ENCODE measurements around the gene PLXNB2.
A peak's percentile ranks its signal among the peaks of the same experiment; 100 is the strongest.

PLXNB2 gene

DNA sequence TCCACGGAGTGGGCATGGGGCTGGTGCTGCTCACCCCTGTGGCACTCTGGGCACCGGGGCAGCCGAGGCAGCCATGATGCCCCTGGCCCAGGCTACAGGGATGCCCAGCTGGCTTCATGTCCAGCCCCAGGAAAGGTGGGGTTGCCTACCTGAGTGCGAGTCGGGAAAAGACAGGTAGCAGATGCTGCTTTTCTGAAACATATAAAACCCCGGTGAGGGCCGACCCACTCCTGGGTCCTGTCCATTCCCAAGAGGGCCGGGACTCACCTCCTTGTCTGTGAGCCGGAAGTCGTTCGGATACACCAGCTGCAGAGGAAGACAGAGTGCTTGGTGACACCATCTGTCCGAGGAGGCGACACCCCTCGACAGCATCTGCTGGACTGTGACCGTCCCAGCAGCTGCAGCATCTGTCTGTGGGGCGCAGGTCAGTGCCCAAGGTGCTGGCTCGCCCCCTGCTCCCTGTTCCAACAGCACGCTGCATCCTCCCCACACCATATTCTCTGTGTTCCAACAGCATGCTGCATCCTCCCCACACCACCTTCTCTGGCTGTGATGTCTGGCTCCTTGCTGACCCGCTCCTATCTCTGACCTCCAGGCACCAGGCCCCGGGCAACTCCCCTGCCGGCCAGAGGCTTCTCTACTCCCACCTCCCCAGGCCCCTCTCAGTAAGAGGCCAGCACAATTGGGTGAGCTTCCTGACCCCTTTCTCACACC is 11.4 kb upstream of the PLXNB2 start:
- peaks cover 5% of the 10 kb centered on the region; the same call in 1 of the 2 replicates for H3K4me1 ChIP-seq (ENCODE audit: insufficient read depth, low read length)
- no peak overlapping the region for H3K9ac ChIP-seq (ENCODE audit: low read depth, low read length)
- no peaks in the 10 kb centered on the region for H3K36me3 ChIP-seq (ENCODE audit: insufficient read depth, low read length)
- no peaks in the 10 kb centered on the region for H3K9me3 ChIP-seq (ENCODE audit: control insufficient read depth, insufficient read depth, low read length)

DNA sequence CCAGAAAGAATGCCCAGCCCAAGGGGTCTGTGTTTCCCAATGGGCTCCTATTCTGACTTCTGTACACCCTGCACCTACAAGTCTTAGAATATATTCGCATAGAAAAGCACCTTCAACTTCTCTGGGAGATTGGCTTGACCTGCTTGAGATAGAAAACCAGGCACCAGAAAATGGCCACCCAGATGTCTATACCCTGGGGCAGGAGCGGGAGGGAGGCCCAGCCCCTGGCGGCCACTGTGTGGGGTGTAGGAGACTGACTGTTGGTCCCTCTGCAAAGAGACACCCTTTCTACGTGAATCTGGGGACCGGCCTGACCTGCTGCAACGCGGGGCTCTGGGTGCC is 10.9 kb upstream of the PLXNB2 start:
- H3K9ac ChIP-seq (ENCODE audit: low read depth, low read length): no peak overlapping the region
- H3K36me3 ChIP-seq (ENCODE audit: insufficient read depth, low read length): no peaks in the 10 kb centered on the region
- no peaks in the 10 kb centered on the region for H3K9me3 ChIP-seq (ENCODE audit: control insufficient read depth, insufficient read depth, low read length)
- H3K4me1 ChIP-seq (ENCODE audit: insufficient read depth, low read length): peaks cover 5% of the 10 kb centered on the region; the same call in 1 of the 2 replicates

DNA sequence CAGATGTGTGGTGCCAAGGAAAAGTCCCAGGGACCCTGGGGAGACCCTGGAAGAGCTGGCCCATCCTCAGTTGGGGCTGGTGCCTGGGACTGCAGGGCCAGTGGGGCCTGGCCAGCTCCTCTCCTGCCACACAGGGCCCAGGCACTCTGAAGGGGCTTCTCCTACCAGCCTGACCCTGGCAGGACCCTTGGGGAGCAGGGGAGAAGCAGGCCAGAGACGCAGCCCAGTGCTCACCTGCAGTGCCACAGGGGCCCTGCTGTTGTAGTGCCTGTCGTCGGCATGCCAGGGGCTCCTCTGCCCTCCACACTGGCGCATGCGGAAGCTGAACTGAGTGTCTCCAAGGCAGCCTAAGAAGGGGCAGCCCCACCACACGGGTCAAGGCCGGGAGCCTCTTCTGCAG is 10.2 kb upstream of the PLXNB2 start:
- peaks cover 5% of the 10 kb centered on the region; the same call in 1 of the 2 replicates for H3K4me1 ChIP-seq (ENCODE audit: insufficient read depth, low read length)

DNA sequence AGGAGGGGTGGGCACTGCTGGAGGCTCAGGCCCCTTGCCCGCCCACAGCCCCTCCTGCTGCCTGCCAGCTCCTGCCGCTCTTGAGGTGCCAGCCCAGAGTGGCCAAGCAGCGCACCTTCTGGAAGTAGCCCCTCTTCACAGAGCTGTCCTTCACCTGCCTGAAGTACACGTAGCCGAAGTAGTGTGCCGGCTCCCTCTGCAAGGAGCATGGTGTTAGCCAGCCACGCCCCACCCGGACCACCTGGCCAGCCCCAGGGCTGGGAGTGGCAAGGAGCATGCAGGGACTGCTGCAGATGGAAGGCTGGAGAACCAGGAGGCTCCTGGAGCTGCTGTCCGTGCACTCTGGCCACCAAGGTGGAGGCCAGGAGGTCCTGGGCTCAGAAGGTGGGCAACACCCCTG is 9.7 kb upstream of the PLXNB2 start:
- H3K9me3 ChIP-seq (ENCODE audit: control insufficient read depth, insufficient read depth, low read length): no peaks in the 10 kb centered on the region
- peaks cover 5% of the 10 kb centered on the region; the same call in 1 of the 2 replicates for H3K4me1 ChIP-seq (ENCODE audit: insufficient read depth, low read length)
- no peak overlapping the region for H3K9ac ChIP-seq (ENCODE audit: low read depth, low read length)
- H3K36me3 ChIP-seq (ENCODE audit: insufficient read depth, low read length): no peaks in the 10 kb centered on the region

More for the DNA sequence above, 10.2 kb upstream of the PLXNB2 start:
- H3K9me3 ChIP-seq (ENCODE audit: control insufficient read depth, insufficient read depth, low read length): no peaks in the 10 kb centered on the region
- H3K9ac ChIP-seq (ENCODE audit: low read depth, low read length): no peak overlapping the region
- no peaks in the 10 kb centered on the region for H3K36me3 ChIP-seq (ENCODE audit: insufficient read depth, low read length)

DNA sequence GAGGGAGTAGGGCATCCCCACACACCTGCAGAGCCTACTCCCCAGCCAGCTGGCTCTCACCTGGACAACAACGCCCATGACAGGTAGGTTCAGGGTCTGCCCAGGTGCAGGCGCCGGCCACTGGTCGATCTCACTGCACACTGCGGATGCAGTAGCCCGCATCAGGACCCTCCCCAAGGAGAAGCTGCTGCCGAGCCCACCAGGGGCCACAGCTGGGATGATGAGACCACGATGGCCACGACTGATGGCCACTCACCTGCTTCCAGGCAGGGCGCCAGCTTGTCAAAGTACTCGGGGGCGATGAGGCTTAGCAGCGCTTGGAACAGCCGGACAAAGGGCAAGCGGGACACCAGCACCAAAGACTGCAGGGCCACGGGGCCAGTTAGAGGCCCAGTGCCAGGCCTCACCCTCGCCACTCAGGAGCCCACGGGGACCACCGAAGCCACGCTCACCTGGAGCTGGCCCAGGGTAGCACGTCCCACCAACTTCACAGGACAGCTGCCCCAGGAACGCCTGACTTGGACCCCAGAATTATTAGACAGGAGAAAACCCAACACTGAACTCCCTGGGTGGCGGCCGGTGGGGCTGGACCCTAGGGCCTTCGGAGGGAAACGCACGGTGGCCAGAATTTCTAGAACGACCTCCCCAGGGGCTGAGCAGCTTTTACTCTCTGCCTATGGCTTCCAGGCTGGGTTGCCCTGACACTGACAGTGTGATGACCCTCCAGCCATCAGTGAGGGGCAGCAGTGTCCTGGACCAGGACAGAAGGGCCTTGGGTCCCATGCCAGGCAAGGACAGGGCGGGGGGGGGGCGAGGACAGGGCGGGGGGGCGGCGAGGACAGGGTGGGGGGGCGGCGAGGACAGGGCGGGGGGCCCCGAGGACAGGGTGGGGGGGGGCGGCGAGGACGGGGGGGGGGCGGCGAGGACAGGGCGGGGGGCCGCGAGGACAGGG is 8.9 kb upstream of the PLXNB2 start:
- Histone ChIP-seq H3K9me3 (ENCODE audit: control insufficient read depth, insufficient read depth, low read length) (no peaks in the 10 kb centered on the region), H3K9ac (ENCODE audit: low read depth, low read length) (no peak overlapping the region), H3K36me3 (ENCODE audit: insufficient read depth, low read length) (no peaks in the 10 kb centered on the region), H3K4me1 (ENCODE audit: insufficient read depth, low read length) (peaks cover 5% of the 10 kb centered on the region; the same call in 1 of the 2 replicates)

DNA sequence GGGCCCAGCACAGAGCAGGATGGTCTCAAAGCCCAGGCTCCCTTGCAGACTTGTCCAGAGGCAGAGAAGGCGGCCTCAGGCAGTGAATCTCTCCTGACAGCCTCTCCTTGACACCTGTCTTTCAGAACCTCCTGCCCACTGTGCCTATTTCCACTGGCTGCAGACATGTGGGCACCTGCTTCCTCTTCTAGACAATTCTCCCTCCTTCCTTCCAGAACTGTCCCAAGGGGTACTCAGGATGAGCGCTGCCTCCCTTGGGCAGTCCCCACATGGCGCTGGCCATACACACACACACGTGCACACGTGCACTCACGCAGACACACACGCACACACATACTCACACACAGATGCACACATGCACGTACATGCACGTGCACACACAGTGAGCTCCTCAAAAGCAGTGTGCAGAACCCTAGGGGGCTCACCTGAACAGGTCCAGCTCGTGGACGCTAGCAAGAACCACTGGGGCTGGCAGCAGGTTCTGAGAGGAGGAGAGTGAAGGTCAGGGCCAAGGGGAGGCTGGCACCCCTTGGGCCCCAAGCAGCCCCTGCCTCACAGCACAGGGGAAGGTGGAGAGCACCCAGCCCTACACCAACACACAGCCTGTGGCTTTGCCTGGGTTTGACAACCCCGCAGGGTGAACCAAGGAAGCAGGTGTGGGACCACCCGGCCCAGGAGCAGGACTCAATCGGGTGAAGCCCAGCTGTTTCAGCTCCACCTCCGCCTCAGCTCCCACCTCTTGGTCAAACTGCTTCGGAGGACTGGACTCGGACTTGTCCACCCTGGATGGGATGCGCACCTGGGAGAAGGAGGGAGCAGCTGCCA is 8.1 kb upstream of the PLXNB2 start:
- H3K9ac ChIP-seq (ENCODE audit: low read depth, low read length): no peak overlapping the region
- no peaks in the 10 kb centered on the region for H3K9me3 ChIP-seq (ENCODE audit: control insufficient read depth, insufficient read depth, low read length)
- no peaks in the 10 kb centered on the region for H3K36me3 ChIP-seq (ENCODE audit: insufficient read depth, low read length)
- H3K4me1 ChIP-seq (ENCODE audit: insufficient read depth, low read length): peaks cover 5% of the 10 kb centered on the region; the same call in 1 of the 2 replicates

DNA sequence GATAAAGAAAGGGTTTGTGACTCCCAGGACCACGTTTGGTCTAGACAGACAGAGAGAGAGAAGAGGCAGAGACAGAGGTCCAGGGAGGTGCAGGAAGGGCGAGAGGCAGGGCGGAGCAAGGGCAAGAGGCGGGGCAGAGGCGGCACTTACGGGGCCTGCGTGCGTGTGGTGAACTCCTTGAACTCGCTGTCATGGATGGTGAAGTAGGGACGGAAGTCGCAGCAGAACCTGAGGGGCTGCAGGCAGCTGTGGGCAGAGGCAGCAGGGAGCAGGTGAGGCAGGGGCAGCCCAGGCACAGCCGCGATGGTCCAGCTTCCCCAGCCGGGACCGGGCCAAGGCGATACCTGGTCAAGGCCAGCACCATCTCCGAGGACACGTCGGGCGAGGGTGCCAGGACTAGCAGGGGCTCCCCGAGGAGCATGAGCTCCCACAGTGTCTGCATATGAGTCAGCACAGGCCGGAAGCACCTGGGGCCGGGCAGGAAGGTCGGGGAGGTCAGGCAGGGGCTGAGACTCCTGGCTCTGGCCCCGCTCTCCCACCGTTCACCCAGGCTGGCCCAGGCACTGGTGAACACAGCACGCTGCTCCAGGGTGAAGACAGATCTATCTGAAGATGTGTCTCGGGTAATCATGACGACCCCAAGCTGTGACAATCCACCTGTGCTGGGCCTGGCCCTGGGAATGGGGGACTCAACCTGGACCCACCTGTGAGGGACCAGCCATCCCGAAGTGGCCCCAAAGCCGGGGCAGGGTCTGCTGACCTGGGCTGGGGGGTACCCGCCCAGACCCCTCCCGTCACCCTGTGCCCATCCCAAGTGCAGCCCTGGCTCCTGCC is 7.2 kb upstream of the PLXNB2 start:
- Histone ChIP-seq H3K9me3 (ENCODE audit: control insufficient read depth, insufficient read depth, low read length) (no peaks in the 10 kb centered on the region), H3K9ac (ENCODE audit: low read depth, low read length) (peak overlapping the region; percentile 16; the same call in 1 of the 2 replicates), H3K36me3 (ENCODE audit: insufficient read depth, low read length) (no peaks in the 10 kb centered on the region), H3K4me1 (ENCODE audit: insufficient read depth, low read length) (peaks cover 5% of the 10 kb centered on the region; the same call in 1 of the 2 replicates)

DNA sequence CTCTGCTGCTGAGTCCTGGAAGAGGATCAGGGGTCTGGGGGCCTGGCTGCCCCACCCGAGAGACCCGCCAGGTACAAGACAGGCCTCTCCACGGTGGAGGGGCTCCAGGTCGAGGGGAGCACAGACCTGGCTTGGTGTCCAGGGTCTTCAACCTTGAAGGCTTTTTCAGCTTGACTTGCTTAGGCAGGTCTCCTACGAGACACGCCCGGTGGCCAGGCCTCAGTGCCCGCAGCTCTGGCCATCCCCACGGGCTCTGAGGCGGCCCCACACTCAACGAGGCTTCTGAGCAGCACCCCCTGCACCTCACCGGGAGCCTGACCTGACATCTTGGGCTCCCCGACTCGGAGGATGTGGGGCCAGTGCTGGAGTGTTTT is 6.6 kb upstream of the PLXNB2 start:
- Histone ChIP-seq H3K4me1 (ENCODE audit: insufficient read depth, low read length) (peaks cover 6% of the 10 kb centered on the region; the same call in 1 of the 2 replicates), H3K9ac (ENCODE audit: low read depth, low read length) (peak overlapping the region; percentile 16; the same call in 1 of the 2 replicates), H3K36me3 (ENCODE audit: insufficient read depth, low read length) (no peaks in the 10 kb centered on the region), H3K9me3 (ENCODE audit: control insufficient read depth, insufficient read depth, low read length) (no peaks in the 10 kb centered on the region)

DNA sequence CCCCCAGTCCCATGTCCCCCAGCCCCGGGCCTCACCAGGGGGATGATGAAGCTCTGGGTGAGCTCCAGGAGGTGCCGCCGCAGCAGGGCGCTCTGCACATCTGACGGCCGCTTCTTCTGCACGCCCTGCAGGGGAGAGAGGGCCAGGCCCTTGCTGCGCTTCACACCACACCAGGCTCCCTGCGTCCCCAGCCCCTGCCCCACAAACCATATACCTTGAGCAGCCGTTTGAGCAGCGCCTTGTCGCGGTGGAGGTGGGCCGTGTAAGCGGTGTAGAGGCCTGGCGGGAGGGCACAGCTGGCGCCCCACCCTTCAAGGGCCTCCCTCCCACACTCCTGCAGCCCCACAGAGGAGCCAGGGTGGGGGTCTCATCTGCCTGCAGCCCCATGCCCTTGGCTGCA is 6.2 kb upstream of the PLXNB2 start:
- peaks cover 10% of the 10 kb centered on the region; the same call in 1 of the 2 replicates for H3K4me1 ChIP-seq (ENCODE audit: insufficient read depth, low read length)

DNA sequence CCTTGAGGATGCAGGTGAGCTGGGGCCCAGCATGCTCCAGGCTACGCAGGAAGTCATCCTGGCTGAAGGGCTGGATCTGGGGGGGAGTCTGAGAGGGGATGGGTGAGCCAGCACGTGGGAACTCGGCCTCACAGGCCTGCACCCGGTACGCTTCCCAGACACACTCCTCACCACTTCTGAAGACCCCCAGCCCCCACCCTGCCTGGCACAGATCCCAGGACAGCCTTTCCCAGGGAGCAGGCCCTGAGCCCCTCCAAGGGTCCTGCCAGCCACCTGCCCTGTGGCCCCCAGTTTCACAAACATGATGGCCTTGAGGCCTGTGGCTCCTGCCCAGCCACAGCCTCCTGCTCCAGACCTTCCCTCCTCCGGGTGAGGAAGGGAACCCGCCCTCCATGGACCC is 5.6 kb upstream of the PLXNB2 start:
- H3K36me3 ChIP-seq (ENCODE audit: insufficient read depth, low read length): no peaks in the 10 kb centered on the region
- H3K9me3 ChIP-seq (ENCODE audit: control insufficient read depth, insufficient read depth, low read length): no peaks in the 10 kb centered on the region
- H3K4me1 ChIP-seq (ENCODE audit: insufficient read depth, low read length): peaks cover 14% of the 10 kb centered on the region; the same call in 1 of the 2 replicates
- H3K9ac ChIP-seq (ENCODE audit: low read depth, low read length): no peak overlapping the region

More for the DNA sequence above, 6.2 kb upstream of the PLXNB2 start:
- Histone ChIP-seq H3K9ac (ENCODE audit: low read depth, low read length) (no peak overlapping the region), H3K9me3 (ENCODE audit: control insufficient read depth, insufficient read depth, low read length) (no peaks in the 10 kb centered on the region), H3K36me3 (ENCODE audit: insufficient read depth, low read length) (no peaks in the 10 kb centered on the region)

DNA sequence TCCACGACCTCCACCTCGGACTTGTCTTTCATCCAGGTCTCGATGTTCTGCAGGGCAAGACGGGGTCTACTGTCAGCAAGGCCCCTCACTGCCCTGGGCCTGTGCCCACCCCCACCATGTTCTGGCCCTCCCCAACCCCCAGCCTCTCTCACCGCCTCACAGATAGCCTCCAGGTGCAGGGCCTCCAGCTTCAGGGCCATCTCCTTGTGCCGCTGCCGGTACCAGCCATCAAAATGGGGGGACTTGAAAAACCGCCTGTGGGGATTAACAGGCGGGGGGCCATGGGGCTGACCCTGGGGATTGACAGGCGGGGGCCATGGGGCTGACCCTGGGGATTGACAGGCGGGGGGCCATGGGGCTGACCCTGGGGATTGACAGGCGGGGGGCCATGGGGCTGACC is 4.9 kb upstream of the PLXNB2 start:
- H3K4me1 ChIP-seq (ENCODE audit: insufficient read depth, low read length): peaks cover 16% of the 10 kb centered on the region; the same call in 1 of the 2 replicates
- H3K9ac ChIP-seq (ENCODE audit: low read depth, low read length): no peak overlapping the region
- H3K9me3 ChIP-seq (ENCODE audit: control insufficient read depth, insufficient read depth, low read length): no peaks in the 10 kb centered on the region

DNA sequence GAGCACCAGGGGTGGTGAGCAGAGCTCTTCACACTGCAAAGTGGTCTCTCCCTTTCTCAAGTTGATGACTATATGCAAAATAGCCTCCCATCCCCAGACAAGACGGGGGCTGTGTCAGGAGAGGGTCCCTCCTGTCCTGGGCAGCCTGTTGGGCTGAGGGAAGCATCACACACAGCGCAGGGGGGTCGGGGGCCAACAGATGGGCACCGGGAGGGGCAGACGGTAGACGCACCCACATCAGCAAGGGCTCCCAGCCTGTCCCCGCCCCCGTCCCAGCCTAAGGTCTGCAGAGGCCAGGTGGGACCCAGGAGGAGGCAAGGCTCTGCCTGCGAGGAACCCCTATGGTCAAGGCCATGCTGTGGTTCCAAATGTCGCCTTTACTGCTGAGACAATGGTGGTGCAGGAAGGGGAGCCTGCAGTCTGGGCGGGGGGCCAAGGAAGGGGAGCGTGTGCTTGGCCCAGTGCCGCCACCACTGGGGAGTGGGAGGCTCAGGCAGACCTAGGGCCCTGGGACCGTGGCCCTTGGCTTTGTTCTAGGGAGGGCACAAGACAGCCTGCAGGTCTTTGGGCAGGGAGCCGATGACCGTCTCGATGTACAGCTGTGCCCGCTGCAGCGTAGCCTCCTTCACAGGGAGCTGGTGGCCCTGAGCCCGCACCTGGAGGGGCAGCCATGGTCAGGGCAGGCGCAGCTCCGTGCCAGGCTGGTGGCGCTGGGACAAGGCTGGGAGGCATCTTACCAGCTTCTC is 4.3 kb upstream of the PLXNB2 start:
- no peak overlapping the region for H3K9ac ChIP-seq (ENCODE audit: low read depth, low read length)
- H3K36me3 ChIP-seq (ENCODE audit: insufficient read depth, low read length): no peaks in the 10 kb centered on the region
- peaks cover 16% of the 10 kb centered on the region; the same call in 1 of the 2 replicates for H3K4me1 ChIP-seq (ENCODE audit: insufficient read depth, low read length)
- H3K9me3 ChIP-seq (ENCODE audit: control insufficient read depth, insufficient read depth, low read length): no peaks in the 10 kb centered on the region

More for the DNA sequence above, 4.9 kb upstream of the PLXNB2 start:
- no peaks in the 10 kb centered on the region for H3K36me3 ChIP-seq (ENCODE audit: insufficient read depth, low read length)

DNA sequence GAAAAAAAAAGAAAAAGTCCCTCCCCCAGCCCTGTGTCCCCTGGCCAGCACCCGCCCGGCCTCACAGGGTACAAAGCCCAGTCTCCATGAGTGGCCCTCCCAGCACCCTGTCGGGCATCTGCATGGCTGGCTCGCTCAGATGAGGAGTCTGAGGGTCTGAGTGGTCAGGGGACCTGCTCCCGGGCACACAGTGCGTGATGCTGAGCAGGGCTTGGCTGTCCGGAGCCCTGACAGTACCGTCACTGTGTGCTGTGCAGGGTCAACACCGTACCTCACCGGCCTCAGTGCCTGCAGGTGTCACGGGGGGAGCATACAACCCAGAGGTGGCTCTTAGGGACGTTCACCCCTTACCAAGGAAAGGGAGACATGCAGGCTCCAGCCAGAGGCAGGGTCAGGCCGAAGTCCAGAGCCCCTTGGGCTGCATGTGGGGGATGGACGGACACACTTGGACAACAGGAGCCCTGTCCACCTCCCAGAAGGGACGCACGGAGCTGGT is 3.6 kb upstream of the PLXNB2 start:
- Histone ChIP-seq H3K4me1 (ENCODE audit: insufficient read depth, low read length) (peaks cover 17% of the 10 kb centered on the region; the same call in 1 of the 2 replicates), H3K9ac (ENCODE audit: low read depth, low read length) (no peak overlapping the region), H3K36me3 (ENCODE audit: insufficient read depth, low read length) (no peaks in the 10 kb centered on the region), H3K9me3 (ENCODE audit: control insufficient read depth, insufficient read depth, low read length) (no peaks in the 10 kb centered on the region)

All from ES-I3 (cell line).